ENCODE measurements around the gene RFPL2. TPM values are rescaled to one million over a fixed set of nuclear protein-coding genes. Genes with fewer than 3 reads are reported as not detected.
A peak's percentile ranks its signal among the peaks of the same experiment; 100 is the strongest.
"Not testable (repeated sequence)": the region's sequence is repeated elsewhere in the genome, so short reads cannot be mapped to it uniquely, and the experiment has no call there.

The RFPL2 gene
- total and polyA plus RNA-seq, 4 donors: 0.33 to 6.6 (median 2.1) TPM

DNA sequence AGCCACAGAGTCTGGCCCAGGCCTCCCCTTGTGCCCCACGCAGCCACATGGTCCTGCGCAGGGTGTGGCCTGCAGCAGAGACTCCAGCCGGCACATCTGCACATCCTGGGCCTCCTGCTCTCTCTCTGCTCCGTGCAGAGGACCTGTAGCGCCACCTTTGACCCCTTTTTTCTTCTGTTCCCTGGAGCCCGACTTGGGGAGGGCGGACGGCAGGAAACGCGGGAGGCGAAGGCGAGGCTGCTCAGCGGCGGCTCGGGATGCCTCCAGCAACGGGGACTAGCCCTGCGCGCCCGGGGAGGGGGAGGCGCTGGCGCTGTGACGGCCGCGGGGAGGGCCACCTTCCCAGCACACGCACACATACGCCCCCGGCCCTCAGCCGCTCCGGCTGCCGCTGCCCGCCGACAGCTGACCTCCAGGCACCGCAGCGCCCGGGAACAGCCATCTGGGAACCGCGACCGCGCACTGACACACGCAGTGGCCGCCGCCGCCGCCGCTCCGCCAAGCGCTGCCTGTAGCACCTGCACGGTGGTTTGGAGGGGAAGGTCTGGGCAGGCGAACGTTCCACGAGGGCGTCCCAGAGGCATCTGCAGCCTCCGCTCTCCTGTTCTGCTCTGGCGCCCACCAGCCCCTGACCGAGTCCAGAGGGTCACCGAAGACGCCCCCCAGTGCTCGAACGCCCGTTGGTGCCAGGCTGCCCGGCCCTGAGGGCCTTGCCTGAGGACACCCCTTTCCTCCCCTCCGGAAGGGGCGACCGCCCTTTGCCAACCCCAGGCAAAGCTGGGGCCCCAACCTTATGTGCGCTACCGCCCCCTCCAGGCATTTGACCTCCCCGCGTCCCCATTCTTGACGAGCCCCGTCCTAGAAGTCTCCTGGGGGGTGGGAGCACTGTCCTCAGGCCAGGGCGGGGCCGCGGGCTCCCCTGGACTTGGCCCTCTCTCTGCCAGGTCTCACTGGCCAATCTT lies 28.9 kb downstream of the RFPL2 start:
- H3K27ac ChIP-seq (ENCODE audit: low read depth, low read length): no peak overlapping the region
- H3K36me3 ChIP-seq (ENCODE audit: control insufficient read depth, insufficient read depth, low read length): no peaks in the 10 kb centered on the region
- H3K4me1 ChIP-seq (ENCODE audit: control insufficient read depth, insufficient read depth, low read length): peaks cover 10% of the 10 kb centered on the region
- no peak overlapping the region for H3K4me3 ChIP-seq (ENCODE audit: low read depth, low read length)
- no peaks in the 10 kb centered on the region for H3K9me3 ChIP-seq (ENCODE audit: control insufficient read depth, insufficient read depth, low read length)
- H3K27me3 ChIP-seq (ENCODE audit: control insufficient read depth, insufficient read depth, low read length): peaks cover 14% of the 10 kb centered on the region
- DNase-seq (ENCODE audit: low read depth in 4 of 6, low spot score in 6 of 6): peak in 2 of 6 donors; percentile 19 to 56
- WGBS (ENCODE audit: insufficient coverage): 5% methylated on average over 70 of the region's 73 CpGs

DNA sequence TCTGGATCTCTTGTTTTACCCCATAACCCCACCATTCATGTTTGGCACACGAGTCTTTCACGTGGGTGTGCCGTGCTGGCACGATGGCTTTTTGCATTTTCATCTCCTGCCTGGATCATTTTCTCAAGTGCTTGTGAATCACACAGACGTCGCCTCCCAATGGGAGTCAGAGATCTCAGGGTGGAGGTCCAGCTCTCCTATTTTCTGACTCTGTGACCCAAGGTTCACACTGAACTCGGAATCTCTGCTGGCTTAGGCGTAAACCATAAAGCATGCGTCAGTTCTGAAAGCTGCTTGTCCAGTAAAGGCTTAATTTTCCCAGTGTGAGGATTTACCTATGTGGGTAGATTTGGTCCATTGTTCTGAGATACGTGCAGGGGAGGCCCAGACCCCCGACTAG lies 29.8 kb downstream of the RFPL2 start:
- Histone ChIP-seq H3K36me3 (ENCODE audit: control insufficient read depth, insufficient read depth, low read length) (no peaks in the 10 kb centered on the region), H3K9me3 (ENCODE audit: control insufficient read depth, insufficient read depth, low read length) (no peaks in the 10 kb centered on the region), H3K4me1 (ENCODE audit: control insufficient read depth, insufficient read depth, low read length) (peaks cover 10% of the 10 kb centered on the region), H3K27ac (ENCODE audit: low read depth, low read length) (no peak overlapping the region), H3K27me3 (ENCODE audit: control insufficient read depth, insufficient read depth, low read length) (peaks cover 14% of the 10 kb centered on the region), H3K4me3 (ENCODE audit: low read depth, low read length) (no peak overlapping the region)
- WGBS (ENCODE audit: insufficient coverage): 91% methylated on average over 11 of the region's 11 CpGs
- no peak for DNase-seq (ENCODE audit: low read depth in 4 of 6, low spot score in 6 of 6)

DNA sequence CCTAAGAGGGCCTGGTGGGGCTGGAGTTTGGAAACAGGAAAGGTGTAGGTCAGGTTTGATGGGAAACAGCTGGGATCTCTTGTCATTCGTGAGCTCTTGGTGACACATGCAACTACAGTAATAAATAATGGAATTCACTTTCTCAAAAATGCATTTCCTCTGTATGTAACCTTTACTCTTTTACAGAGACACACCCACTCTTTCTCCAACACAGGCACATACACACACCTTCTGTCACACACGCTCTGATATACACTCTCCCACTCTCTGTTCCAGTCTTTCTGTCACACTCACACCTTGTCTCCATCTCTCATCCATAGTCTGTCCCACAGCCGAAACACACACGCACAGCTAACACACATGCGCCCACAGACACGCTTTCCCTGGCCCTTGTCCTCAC lies 39.2 kb downstream of the RFPL2 start:
- no peaks in the 10 kb centered on the region for H3K9me3 ChIP-seq (ENCODE audit: control insufficient read depth, insufficient read depth, low read length)
- no peak overlapping the region for H3K4me3 ChIP-seq (ENCODE audit: low read depth, low read length)
- WGBS (ENCODE audit: insufficient coverage): 94% methylated on average over 5 of the region's 6 CpGs

DNA sequence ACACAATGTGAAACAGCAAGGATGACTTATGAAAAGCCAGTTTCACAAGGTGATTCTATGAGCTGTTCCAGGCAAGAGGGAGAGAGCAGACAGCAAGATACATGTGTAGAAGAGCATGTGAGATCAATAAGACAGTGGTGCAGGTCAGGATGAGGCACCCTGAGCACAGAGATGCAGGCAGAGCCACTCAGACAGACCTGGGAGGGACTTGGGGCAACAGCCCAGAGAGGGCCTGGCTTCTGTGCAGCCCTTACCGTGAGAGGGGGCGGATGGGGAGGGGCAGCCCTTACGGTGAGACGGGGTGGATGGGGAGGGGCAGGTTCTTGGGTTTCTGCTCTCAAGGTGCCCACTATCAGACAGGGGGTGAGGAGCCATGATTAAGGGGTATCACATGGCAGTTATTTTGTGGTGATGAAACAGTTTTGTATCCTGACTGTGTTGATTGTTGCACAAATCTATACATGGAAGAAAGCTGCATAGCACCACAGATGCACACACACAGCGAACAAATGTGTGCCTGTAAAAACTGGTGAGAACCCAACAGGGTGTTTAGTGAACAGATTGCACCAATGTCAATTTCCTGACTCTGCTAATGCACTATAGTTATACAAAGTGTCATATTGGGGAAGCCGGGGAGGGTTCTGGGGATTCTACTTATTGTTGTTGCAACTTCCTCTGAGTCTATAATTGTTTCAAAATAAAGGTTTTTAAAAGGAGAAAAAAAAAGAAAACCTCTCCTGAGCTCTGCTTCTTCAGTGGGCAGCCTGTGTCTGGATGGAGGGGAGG lies 40.6 kb downstream of the RFPL2 start:
- H3K27ac ChIP-seq (ENCODE audit: low read depth, low read length): no peak overlapping the region
- WGBS (ENCODE audit: insufficient coverage): 47% methylated on average over 4 of the region's 6 CpGs
- peak in 2 of 6 donors; percentile 42 to 50 for DNase-seq (ENCODE audit: low read depth in 4 of 6, low spot score in 6 of 6)
- no peaks in the 10 kb centered on the region for H3K27me3 ChIP-seq (ENCODE audit: control insufficient read depth, insufficient read depth, low read length)
- no peaks in the 10 kb centered on the region for H3K4me1 ChIP-seq (ENCODE audit: control insufficient read depth, insufficient read depth, low read length)
- no peaks in the 10 kb centered on the region for H3K9me3 ChIP-seq (ENCODE audit: control insufficient read depth, insufficient read depth, low read length)
- no peak overlapping the region for H3K4me3 ChIP-seq (ENCODE audit: low read depth, low read length)
- H3K36me3 ChIP-seq (ENCODE audit: control insufficient read depth, insufficient read depth, low read length): no peaks in the 10 kb centered on the region

More for the DNA sequence above, 39.2 kb downstream of the RFPL2 start:
- Histone ChIP-seq H3K4me1 (ENCODE audit: control insufficient read depth, insufficient read depth, low read length) (no peaks in the 10 kb centered on the region), H3K27ac (ENCODE audit: low read depth, low read length) (no peak overlapping the region), H3K27me3 (ENCODE audit: control insufficient read depth, insufficient read depth, low read length) (no peaks in the 10 kb centered on the region), H3K36me3 (ENCODE audit: control insufficient read depth, insufficient read depth, low read length) (no peaks in the 10 kb centered on the region)
- DNase-seq (ENCODE audit: low read depth in 4 of 6, low spot score in 6 of 6): no peak

DNA sequence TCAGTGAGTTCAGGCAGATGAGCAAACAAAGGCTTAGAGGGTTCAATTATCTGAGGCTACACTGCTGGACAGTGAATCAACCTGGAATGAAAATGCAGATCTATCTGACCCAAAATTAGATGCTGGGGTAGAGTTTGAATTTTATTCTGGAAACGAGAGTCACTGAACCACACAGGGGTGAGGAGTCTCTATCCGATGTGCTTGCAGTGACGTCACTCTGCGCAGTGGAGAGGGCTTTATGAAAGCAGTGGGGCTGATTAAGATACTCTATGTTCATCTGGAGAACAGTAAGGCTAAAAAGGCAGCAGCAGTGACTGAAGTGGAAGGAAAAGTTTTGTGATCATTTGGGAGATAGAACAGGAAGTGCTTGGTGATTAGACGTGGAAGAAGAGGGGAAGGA lies 44.5 kb downstream of the RFPL2 start:
- H3K27ac ChIP-seq (ENCODE audit: low read depth, low read length); DNase-seq (ENCODE audit: low read depth in 4 of 6, low spot score in 6 of 6); H3K4me3 ChIP-seq (ENCODE audit: low read depth, low read length); H3K9me3 ChIP-seq (ENCODE audit: control insufficient read depth, insufficient read depth, low read length); H3K4me1 ChIP-seq (ENCODE audit: control insufficient read depth, insufficient read depth, low read length); H3K27me3 ChIP-seq (ENCODE audit: control insufficient read depth, insufficient read depth, low read length); H3K36me3 ChIP-seq (ENCODE audit: control insufficient read depth, insufficient read depth, low read length): not testable (repeated sequence)
- 89% methylated on average over 4 of the region's 5 CpGs for WGBS (ENCODE audit: insufficient coverage)

DNA sequence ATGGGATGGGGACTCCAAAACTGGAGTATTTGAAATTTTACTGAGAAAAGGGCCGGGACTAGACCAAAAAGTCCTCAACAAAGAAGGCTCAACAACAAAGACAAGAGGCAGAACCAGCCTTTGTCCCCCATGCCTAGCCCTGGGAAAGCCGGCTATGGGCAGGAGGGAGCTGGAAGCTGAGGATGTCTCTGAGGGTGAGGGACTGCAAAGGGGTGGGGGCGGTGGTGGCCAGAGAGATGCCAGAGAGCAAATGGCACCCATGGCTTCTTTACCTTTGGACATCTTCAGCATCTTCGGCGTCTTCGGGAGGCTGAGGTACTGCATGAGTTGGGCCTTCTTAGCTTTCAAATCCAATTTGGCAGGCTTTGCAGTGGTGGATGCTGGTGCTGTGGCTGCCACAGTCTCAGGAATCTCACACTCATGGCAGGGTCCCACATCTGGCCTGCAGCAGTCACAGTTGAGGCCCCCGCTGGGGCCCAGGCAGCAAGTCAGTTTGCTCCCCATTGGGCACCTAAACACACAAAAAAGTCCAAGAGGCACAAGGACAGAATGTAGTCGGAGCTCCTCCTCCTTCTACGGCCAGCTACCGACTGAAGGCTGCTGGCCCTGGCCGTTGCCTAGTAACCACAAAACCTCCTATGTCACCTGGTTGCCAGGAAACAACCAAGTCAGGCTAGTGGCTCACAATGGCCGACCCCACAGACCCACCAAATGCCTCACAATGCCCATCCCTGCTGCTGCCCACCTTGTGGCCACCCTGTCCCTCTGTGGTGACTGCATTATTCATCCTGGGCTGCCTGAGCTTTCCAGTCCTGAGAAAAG lies 46.0 kb downstream of the RFPL2 start, which contains the start of gene C22orf42:
Gene C22orf42 (minus strand): TSS at position 592 of the 822 bp plus-strand sequence. CDS start 88 bp downstream, at position 504.
- peak in 3 of 6 donors; percentile 9 to 82 (median 21) for DNase-seq (ENCODE audit: low read depth in 4 of 6, low spot score in 6 of 6)
- no peak within 1 kb of the TSS for H3K4me3 ChIP-seq (ENCODE audit: low read depth, low read length)
- no peaks in the 10 kb centered on the region for H3K4me1 ChIP-seq (ENCODE audit: control insufficient read depth, insufficient read depth, low read length)
- WGBS (ENCODE audit: insufficient coverage): 50% methylated on average over 7 of the region's 12 CpGs
- H3K27ac ChIP-seq (ENCODE audit: low read depth, low read length): no peak within 1 kb of the TSS
- H3K36me3 ChIP-seq (ENCODE audit: control insufficient read depth, insufficient read depth, low read length): no peaks in the 10 kb centered on the region
- H3K27me3 ChIP-seq (ENCODE audit: control insufficient read depth, insufficient read depth, low read length): no peaks in the 10 kb centered on the region
- no peaks in the 10 kb centered on the region for H3K9me3 ChIP-seq (ENCODE audit: control insufficient read depth, insufficient read depth, low read length)

DNA sequence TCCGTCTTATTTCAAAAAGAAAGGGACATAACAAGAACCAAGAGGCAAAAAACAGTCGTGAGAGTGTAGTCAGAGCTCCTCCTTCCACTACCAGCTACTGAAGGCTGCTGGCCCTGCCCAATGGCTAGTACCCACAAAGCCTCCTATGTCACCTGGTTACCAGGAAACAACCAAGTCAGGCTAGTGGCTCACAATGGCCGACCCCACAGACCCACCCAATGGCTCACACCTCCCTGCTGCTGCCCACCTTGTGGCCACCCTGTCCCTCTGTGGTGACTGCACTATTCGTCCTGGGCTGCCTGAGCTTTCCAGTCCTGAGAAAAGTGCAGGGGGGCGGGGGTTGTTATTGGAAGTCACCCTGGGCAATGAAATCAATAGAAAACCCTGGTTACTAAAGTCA lies 47.2 kb downstream of the RFPL2 start:
- not testable (repeated sequence) for H3K36me3 ChIP-seq (ENCODE audit: control insufficient read depth, insufficient read depth, low read length); H3K9me3 ChIP-seq (ENCODE audit: control insufficient read depth, insufficient read depth, low read length); H3K4me1 ChIP-seq (ENCODE audit: control insufficient read depth, insufficient read depth, low read length); H3K27me3 ChIP-seq (ENCODE audit: control insufficient read depth, insufficient read depth, low read length); H3K27ac ChIP-seq (ENCODE audit: low read depth, low read length); DNase-seq (ENCODE audit: low read depth in 4 of 6, low spot score in 6 of 6); H3K4me3 ChIP-seq (ENCODE audit: low read depth, low read length)
- WGBS (ENCODE audit: insufficient coverage): no CpG with 5 or more reads among the region's 5 CpGs

DNA sequence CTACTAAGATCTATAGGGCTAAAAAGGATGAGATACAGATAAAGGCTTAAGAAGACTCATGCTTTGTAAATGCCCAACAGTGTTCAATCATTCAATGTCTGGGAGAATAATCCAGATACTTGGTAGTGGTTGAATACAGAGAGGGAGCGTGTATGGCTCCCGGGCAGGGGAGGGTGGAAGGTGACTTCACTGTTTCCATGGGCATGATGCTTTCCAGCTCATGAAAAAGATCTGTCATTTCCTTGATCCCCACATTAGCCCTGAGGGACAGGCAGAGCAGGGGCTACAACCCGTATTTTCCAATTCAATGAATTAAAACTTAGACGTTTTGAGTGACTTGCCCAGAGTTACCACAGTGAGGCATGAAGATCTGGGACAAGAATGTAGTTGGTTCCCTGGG lies 50.1 kb downstream of the RFPL2 start:
- H3K27ac ChIP-seq (ENCODE audit: low read depth, low read length); H3K9me3 ChIP-seq (ENCODE audit: control insufficient read depth, insufficient read depth, low read length); H3K27me3 ChIP-seq (ENCODE audit: control insufficient read depth, insufficient read depth, low read length); H3K4me1 ChIP-seq (ENCODE audit: control insufficient read depth, insufficient read depth, low read length); H3K36me3 ChIP-seq (ENCODE audit: control insufficient read depth, insufficient read depth, low read length); H3K4me3 ChIP-seq (ENCODE audit: low read depth, low read length); DNase-seq (ENCODE audit: low read depth in 4 of 6, low spot score in 6 of 6): not testable (repeated sequence)
- 83% methylated on average over 2 of the region's 4 CpGs for WGBS (ENCODE audit: insufficient coverage)

DNA sequence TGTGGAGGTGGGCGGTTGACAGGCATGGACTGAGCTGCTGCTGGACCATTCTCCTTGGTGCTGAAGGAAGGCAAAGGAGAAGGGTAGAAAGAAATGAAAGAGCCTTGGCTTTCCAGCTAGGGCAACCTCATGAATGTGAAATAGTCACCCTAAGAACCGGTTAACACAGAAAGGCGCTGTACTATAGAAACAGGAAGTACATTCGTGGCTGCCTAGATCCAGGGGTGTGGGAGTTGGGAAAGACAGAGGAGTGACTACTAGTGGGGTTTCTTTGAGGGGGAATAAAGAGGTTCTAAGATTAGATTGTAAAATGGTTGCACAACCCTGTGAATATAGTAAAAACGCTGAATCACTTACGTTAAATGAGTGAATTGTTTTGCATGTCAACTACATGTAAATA lies 53.2 kb downstream of the RFPL2 start:
- not testable (repeated sequence) for H3K9me3 ChIP-seq (ENCODE audit: control insufficient read depth, insufficient read depth, low read length); H3K27ac ChIP-seq (ENCODE audit: low read depth, low read length); H3K36me3 ChIP-seq (ENCODE audit: control insufficient read depth, insufficient read depth, low read length); H3K4me1 ChIP-seq (ENCODE audit: control insufficient read depth, insufficient read depth, low read length); H3K27me3 ChIP-seq (ENCODE audit: control insufficient read depth, insufficient read depth, low read length); DNase-seq (ENCODE audit: low read depth in 4 of 6, low spot score in 6 of 6); H3K4me3 ChIP-seq (ENCODE audit: low read depth, low read length)
- WGBS (ENCODE audit: insufficient coverage): 72% methylated on average over 6 of the region's 6 CpGs

Data from spinal cord (tissue), 10 donors.